ENCODE data around the gene GPR15.
A peak's percentile ranks its signal among the peaks of the same experiment; 100 is the strongest.

GPR15 gene

DNA sequence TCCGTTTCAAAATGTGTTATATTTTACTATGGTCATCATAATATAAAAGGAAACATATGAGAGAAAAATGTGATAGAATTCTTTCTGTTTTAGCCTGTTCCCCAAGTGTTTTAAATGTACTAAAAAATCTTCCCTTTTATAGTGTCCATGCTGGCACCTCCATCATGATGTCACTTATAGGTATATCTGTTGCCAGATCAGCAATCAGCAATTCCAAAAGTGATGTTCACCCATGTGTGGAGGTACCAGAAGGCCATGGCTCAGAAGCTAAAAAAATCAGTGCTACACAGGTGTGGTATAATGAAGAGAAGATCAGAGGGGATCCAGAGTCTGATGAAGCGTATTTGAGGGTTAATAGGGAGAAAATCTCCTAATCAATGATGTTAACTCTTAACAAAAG is 1.1 kb upstream of the GPR15 start:
- DNase-seq (ENCODE audit: low read depth in 3 of 3) = no peak

DNA sequence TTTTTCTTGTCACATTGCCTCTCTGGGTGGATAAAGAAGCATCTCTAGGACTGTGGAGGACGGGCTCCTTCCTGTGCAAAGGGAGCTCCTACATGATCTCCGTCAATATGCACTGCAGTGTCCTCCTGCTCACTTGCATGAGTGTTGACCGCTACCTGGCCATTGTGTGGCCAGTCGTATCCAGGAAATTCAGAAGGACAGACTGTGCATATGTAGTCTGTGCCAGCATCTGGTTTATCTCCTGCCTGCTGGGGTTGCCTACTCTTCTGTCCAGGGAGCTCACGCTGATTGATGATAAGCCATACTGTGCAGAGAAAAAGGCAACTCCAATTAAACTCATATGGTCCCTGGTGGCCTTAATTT is 478 bp downstream of the GPR15 start:
- no peak for DNase-seq (ENCODE audit: low read depth in 3 of 3)

- no peak for DNase-seq (ENCODE audit: low read depth in 3 of 3)
Measured at GRCh38 chr3:98532709-98533571, 1.2 kb downstream of the GPR15 start.

DNA sequence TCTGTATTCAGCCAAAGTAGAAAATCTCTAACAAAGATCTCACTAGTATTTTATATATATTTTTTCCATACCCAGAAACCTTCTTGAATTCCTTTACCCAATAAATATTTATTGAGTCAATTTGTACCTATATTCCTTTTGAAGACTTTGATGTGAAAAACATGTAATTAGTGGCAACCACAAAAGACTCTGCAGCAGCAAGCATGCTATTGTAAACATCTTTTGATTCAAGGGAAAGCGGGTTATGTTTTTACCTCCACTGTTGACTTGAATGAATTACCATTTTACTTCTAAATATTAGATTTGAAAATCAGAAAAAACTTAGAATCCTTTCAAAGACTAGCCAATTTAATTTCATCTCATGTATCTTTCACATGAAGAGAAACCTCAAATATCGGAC is 2.4 kb downstream of the GPR15 start:
- DNase-seq (ENCODE audit: low read depth in 3 of 3) = no peak

DNA sequence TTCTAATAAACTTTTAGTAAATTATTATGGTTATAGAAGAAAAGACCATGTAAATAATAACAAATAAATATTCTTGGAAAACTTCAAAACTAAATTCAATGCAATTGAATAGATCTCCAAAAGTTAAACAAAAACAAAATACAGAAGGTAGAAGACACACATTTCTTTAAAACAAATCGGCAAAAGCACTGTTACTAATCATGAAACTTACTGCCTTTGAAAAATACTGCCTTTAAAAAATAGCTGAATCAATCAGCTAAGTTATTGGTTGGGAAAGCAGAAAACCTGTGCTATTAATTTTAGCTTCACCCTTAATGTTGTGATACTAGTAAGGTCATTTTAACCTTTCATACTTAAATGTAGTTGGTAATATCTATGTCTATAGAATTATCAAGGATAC is 3.0 kb downstream of the GPR15 start:
- no peak for DNase-seq (ENCODE audit: low read depth in 3 of 3)

DNA sequence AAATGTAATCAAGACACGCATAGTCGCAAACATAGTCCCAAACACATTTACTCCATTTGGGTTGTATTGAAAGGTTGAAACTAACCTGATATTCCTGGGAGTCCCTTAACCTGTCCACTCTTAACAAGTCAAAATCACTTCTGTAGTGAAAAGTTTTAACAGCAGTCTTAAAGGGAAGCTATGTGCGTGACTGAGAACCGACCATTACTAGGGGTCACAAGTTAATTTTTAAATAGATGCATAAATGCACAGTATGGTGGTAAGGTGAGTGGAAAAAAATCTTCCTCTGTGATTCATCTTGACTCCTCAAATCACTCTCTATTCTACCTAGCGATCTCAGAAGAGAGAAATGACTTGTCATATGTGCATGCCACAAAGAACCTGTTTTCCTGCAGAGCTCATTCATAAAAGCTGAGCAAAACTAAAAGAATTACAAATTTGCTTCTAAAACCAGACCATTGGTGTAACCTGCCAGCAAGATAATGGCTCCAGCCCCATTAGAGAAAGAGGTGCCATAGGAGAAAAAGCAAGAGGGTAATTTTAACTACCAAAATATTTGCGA is 4.8 kb downstream of the GPR15 start:
- no peak for DNase-seq (ENCODE audit: low read depth in 3 of 3)

DNA sequence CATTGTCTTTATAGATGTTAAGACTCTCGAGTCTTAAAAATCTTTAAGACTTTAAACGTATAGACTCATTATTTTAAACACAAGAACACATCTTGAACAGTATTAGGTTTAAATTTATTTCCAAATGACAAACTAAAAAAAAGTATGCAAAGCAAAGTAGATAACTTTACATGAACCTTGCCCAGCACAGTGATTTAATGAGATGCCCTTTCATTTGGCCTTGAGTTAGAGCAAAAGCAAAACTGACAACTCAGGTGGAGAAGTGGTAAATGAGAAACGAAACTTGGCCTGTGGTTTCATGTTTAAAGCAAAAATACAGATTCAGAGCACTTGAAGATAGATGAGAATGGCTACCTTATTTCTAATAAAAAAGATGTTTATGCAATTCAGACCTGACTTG is 8.6 kb downstream of the GPR15 start:
- DNase-seq (ENCODE audit: low read depth in 3 of 3) = no peak

DNA sequence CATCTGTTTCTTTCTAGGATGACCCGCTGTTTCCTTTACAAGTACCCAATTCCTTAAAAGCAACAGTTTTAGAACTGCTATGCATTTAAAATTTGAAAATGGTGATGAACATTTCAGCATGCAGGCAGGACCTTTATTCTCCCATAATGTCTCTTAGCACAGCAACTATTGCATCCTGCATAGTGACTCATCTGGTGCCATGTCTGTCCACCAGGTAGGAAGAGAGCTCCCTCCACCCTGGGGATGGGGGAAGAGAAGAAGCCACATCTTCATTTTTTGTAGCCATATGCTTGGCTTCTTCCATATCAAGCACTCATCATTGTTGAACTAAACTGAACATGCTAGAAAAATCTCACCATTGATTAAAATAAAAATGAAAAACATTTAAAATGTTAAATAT is 9.9 kb downstream of the GPR15 start:
- DNase-seq (ENCODE audit: low read depth in 3 of 3) = no peak

GRCh38 chr3:98542623-98543022 is 10.8 kb downstream of the GPR15 start:
- DNase-seq (ENCODE audit: low read depth in 3 of 3) = no peak

GRCh38 chr3:98545940-98546339 is 14.2 kb downstream of the GPR15 start:
- DNase-seq (ENCODE audit: low read depth in 3 of 3) = no peak

DNA sequence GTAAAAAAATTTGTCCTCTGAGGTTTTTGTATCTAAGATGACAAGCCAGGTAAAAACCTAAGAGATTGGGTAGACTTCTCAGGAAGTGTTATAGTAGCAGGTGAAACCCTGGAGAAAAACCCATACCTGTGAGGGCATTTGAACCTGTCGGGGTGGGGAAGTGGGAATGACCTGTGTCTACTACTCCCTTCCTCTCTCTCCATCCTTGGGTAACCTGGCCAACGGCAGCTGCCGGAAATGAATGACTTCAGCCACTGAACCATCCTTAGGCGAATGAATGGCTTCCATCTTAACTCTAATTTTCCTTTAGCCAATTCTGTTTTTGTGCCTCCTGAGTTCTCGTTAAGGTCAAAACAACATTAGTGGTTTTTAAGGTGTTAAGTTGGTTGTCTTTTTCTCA is 16.8 kb downstream of the GPR15 start:
- DNase-seq (ENCODE audit: low read depth in 3 of 3) = no peak

DNA sequence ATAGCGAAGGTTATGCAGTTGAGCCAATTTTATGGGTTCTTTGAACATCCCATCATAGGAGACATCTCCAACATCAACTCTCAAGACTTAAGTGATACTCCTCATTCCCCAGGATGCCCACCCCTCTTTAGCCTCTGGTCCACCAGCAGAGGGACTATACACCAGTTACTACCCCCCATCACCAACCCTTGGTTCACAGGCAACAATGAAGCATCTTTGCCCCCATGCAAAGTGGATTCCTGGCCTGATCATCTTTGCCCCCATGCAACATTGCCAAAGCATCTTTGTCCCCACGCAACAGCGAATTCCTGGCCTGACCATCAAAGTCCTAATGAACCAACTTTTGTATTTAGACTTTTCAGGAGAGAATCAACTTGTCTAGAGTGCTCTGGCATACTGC is 19.1 kb downstream of the GPR15 start:
- DNase-seq (ENCODE audit: low read depth in 3 of 3) = no peak

DNA sequence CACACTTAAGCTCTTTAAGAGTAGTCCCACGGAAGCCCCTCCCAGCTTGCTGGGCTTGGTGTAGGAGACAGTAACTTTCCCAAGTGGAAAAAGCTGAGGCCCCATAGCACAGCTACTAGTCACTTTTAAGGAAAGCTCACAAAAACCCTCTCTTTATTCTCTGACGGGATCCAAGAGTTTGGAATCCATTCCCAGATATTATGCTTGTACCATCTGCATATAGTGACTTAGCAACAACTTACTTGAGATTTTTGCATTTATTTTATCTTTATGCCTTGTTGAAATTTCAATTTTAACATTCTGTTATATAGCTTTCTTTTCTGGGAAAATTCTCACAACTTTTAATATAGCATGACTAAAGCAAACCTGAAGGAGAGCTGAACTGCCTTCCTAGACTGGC is 19.5 kb downstream of the GPR15 start:
- no peak for DNase-seq (ENCODE audit: low read depth in 3 of 3)

DNA sequence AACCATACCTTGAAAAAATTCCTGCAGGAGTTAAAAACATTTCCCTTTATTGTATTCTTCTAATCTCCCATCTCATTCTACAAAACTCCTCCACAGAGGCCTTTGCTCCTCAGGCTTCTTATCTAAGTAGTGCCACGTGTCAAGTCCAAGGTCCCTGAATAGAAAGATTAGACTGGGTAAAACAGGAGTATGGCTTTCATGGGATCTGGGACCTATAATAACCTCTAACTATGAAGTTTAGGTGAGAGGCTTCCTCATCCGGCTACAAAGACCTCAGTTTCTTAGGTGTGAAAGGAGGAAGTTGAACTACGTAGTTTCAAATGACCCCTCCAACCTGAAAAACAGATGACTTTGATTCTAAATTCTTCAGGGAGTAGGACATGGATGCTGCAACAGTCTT is 20.0 kb downstream of the GPR15 start:
- no peak for DNase-seq (ENCODE audit: low read depth in 3 of 3)

DNA sequence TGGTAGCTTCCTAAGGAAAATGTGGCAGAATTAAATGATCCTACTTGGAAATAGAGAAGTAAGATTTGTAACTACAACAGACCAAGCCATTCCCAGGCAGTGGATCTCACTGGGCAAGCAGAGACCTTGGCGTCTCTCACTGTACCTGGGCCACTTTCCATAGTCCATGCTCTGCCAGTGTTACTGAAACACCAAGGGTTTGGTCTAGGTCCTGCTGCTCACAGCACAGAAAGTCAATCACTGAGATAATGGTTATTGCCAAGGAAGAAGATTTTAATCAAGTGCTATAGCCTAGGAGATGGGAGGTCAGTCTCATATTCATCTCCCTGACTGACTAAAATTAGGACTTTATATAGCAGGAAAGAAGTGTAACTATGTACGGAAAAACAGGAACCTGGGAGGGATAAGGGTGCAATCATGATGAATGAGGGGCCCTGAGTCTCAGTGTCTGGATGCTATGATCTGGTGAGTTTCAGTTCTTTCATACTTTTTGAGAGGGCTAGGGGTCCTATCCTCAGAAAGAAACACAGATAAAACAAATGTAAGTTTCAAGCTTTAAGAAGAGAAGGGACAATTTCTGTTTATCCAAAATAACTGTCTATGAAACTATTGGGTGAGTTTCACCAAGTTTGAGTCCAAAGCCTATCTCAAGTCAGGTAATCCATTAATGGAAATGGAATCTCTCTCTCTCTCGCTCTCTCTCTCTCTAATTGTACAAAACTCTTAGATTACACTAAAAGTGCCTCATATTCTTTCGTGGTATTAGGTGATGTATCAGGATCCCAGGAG is 20.6 kb downstream of the GPR15 start:
- no peak for DNase-seq (ENCODE audit: low read depth in 3 of 3)

DNA sequence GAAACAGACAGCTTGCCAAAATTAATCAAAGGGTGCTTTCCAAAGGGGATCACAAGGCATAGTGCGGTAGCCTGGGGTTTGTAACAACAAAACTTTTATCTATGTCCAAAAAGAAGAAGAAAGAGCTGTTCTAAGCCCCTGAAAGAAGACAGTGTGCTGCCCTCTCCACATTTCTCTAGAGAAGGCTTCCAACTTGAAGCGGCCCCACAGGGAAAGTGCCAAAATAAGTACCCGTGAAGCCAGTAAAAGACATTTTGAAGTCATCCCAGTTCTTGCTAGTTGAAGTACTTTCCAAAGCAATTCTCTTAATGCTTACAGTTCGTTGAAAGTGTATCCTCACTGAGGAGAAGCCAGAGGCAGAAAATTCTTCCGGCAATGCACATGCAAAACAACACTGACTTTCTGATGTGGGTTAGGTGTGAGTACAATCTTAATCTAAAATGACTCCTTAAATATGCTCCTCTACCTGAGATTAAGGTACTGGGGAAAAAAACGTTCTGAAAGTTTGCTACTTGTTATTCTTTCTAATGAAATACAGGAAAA is 21.3 kb downstream of the GPR15 start:
- no peak for DNase-seq (ENCODE audit: low read depth in 3 of 3)

DNA sequence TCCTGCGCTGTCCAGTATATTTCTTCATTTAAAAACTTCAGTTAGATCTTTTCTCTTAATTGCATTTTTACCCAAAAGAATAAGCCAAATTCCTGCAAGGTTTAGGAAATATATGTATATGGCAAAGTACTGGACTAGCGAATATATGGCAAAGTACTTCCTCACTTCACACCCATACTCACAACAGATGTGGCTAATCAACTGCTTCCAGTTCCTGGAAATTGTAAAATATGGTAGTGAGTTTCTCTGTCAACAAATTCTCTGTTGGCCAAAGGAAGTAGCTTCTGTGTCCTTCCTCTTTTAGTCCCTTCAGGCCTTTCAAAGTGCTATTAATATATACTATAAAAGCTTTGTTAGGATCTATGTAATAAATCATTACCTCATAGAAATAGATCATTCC is 22.0 kb downstream of the GPR15 start:
- no peak for DNase-seq (ENCODE audit: low read depth in 3 of 3)

DNA sequence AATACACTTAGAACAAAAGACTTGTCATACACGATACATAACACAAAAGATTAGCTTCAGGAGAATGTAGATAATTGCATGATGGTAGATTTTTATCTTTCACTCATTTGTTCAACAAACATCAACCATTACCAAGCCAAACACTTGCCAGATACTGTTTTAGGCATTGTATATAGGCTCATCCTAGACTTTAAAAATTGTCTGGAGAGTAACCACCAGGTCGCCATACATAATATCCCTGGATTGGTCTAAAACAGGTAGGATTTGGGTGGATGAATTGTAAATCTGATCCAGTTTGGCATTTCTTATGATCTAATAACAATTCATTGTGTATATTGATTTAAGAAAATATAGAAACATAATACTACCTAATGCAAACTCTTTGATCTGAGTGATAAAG is 22.8 kb downstream of the GPR15 start:
- DNase-seq (ENCODE audit: low read depth in 3 of 3) = no peak

- no peak for DNase-seq (ENCODE audit: low read depth in 3 of 3)
Measured at GRCh38 chr3:98555025-98555379, 23.2 kb downstream of the GPR15 start.

- DNase-seq (ENCODE audit: low read depth in 3 of 3) = peak in 2 of 3 experiments; percentile 40 to 63
Measured at GRCh38 chr3:98556164-98557130, 24.7 kb downstream of the GPR15 start.

DNA sequence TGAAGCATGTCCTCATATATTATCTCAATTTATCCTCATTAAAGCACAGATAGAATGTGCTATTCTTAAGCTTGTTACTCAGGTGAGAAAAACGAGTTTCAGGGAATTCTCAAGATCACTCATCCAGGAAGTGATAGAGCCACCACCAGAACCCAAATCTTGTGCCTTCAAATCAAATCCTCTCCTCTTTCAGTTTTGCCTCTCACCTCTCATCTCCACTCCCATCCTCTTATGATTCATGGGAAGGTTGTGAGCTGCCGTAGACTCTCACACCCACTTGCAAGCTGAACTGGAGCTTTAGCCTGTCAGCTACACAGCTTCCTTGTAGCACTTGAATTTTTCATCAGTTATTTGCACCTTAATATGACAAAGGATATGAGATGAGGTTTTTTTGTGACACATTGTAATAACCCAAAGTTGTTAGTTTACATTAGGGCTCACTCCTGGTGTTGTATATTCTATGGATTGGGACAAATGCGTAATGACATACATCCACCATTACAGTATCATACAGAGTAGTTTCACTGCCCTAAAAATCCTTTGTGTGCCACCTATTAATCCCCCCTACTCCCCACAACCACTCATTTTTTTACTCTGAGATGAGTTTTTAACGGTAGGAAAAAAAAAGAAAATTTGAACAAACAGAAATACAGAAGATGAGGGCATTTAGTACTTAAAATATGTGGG is 25.7 kb downstream of the GPR15 start:
- DNase-seq (ENCODE audit: low read depth in 3 of 3) = peak in 1 of 3 experiments; percentile 40

Measured in stimulated activated CD4-positive, alpha-beta T cell treated with anti-CD3 and anti-CD28 coated beads, TNF-alpha, amount 100 ng/mL, for 4 hours (primary cell).